NCI-H2196 treated with DMSO at 0.1 percent for 48 hours (cell line): ENCODE data around the gene C9orf78.

Experiments used
- DNase-seq: peaks from one replicate; lab custom pipeline; 2025; ENCODE audit not compliant: unreplicated experiment; lab: John Stamatoyannopoulos, UW

The C9orf78 gene

DNA sequence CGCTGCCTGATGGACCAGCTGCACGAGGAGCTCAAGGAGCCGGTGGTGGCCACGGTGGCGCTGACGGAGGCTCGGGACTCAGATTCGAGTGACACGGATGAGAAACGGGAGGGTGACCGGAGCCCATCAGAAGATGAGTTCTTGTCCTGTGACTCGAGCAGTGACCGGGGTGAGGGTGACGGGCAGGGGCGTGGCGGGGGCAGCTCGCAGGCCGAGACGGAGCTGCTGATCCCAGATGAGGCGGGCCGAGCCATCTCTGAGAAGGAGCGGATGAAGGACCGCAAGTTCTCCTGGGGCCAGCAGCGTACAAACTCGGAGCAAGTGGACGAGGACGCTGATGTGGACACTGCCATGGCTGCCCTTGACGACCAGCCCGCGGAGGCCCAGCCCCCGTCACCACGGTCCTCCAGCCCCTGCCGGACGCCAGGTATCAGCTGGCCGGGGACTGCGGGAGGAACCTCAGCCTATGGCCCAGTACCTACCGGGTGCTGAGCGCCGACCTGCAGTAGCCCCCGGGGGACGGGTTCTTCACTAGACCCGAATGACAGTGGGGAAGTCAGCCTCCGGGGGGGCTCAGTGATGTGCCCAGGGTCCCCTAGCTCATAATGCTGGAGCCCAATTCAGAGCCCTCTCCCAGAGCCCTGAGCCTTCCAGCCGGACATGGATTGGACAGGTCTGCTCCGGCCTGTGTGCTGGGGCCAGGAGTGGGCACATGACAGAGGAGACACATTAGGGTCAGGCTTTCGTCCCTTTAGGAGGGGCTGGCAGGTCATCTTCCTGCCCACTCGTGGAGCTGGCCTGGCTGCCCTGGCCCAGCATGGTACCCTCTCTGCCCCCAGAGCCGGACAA is 33.2 kb upstream of the C9orf78 start:
- DNase-seq = no peak

DNA sequence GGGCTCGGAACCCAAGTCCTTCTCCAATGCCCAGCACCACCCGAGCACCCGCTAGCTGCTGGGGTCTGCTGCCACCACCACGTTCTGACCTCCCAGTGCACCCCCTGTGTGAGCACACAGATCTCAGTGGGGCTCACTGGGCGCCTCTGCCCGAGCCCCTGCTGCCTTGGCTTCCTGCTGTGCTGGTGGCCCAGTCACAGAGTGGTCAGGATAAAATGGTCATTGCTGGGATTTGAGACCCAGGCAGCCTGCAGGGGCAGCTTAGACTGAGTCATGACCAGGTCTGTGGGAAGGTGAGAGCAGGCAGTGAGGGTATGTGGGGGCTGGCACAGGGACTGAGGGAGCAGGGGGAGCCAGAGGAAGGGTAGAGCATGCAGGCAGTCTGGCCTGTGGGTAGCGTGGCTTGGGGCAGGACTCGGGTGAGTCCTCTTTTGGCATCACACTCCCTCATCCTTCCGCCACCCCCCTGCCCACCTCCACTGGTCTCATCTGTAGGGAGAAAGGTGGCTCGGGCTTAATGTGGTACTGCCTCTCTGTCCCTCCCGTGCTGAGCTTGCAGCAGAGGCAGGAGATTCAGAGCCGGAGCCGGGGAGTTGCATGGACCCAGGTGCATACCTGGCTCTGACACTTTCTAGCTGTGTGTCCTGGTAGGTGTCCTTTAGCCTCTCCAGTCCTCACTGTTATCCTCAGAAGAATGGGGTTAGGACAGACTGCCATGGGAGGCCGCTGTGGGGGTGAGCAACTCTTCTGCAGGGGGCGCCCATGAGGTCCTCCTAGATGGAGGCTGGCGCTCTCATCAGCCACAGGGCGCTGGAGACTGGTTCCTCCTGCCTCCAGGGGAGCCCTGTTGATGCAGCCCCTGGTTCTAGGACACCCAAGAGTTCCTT is 32.3 kb upstream of the C9orf78 start:
- no peak for DNase-seq

- DNase-seq = no peak
Observed at GRCh38 chr9:129866394-129867135, 31.5 kb upstream of the C9orf78 start.

- DNase-seq = no peak
Observed at GRCh38 chr9:129865668-129866320, 30.7 kb upstream of the C9orf78 start.

- no peak for DNase-seq
Observed at GRCh38 chr9:129864991-129865647, 30.0 kb upstream of the C9orf78 start.

DNA sequence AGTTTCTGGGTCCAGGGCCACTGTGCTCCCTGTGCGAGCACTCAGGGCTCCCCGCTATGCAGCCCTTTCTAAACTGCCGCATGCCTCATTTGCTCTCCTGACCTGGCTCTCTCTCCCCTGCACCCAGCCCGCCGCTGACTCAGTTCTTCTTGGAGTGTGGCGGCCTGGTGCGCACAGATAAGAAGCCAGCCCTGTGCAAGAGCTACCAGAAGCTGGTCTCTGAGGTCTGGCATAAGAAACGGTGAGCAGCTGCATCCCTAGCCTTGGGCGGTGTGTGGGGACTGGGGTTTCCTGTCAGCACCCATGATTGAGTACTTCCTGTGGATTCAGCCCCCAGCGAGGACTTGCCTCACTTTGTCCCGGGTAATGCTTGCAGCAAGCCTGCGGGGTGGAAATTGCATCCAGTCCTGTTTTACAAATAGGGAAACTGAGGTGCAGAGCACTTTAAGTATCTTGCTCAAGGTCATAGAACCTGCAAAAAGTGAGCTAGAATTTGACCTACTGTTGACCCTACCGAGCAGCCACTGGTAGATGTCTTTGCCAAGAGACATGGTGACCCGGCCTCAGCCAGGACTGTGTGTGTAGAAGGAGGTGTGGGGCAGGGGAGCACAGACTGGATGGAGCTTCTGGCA is 28.1 kb upstream of the C9orf78 start:
- DNase-seq = no peak

DNA sequence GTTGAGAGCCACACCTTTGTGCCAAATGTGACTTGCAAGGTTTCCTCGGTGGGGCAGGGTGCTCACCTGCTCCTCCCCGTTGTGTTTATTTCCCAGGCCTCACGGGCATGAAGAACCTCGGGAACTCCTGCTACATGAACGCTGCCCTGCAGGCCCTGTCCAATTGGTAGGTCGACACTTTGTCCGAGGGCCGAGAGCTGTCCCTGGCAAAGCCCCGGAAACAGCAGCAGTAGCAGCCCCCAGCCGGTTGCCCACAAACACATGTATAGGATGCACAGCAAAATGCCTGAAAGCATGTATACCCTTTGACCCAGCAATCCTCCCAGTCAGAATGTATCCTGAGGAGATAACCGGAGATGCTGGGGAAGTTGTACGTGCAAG is 26.4 kb upstream of the C9orf78 start:
- no peak for DNase-seq

- no peak for DNase-seq
Observed at GRCh38 chr9:129860653-129861446, 25.8 kb upstream of the C9orf78 start.

DNA sequence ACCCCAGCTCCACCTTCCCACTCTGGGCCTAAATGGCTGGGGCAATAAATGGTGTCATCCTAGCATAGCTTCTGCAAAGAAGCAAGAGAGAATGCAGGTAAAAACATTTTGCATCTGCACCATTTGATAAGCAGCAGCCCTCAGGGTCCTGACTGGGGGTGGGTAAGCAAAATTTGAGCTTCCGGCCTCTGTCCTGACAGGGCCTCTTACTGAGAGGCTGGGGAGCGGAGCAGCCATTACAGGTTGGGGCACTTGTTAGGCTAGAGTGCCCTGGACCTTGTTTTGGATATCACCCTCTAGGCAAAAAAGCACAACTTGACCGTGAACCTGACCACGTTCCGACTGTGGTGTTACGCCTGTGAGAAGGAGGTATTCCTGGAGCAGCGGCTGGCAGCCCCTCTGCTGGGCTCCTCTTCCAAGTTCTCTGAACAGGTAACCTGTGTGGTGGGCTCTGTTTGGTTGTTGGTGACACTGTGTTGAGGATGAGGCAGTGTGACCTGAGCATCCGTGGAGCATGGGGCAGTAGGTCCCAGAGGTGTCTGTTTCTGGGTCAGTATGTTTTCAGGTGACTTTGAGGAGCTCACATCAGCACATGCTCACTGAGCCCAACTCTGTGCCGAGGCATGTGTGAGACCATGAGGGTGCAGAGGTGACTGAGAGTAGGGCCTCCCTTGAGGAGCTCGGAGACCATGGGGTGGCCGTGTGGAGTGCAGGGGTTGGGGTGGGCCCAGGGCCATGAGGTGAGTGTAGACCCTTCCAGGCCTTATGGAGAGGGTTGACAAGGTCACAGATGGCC is 23.3 kb upstream of the C9orf78 start:
- no peak for DNase-seq

DNA sequence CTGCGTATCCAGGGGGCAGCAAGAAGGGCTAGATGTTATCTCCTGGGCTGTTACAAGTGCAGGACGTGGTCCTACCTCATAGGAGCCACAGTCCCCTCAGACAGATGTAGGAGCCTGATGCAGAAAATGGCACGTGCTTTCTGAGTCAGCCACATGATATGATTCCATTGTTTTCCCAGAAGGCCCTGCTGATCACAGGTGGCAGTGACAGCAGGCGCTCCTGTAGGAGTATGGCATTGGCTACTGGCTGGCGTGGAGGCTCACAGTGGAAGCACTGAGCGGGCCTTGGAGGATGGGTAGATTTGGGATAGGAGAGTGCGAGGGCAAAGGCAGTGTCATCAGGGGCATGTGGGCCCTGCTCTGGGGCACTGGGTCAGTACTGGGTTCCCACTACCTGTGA is 22.1 kb upstream of the C9orf78 start:
- DNase-seq = no peak

GRCh38 chr9:129854588-129855110 is 19.6 kb upstream of the C9orf78 start:
- no peak for DNase-seq

- DNase-seq = peak; percentile 21
Observed at GRCh38 chr9:129853614-129854013, 18.5 kb upstream of the C9orf78 start.

GRCh38 chr9:129852579-129852978 is 17.5 kb upstream of the C9orf78 start:
- no peak for DNase-seq

GRCh38 chr9:129851821-129852220 is 16.7 kb upstream of the C9orf78 start:
- no peak for DNase-seq

DNA sequence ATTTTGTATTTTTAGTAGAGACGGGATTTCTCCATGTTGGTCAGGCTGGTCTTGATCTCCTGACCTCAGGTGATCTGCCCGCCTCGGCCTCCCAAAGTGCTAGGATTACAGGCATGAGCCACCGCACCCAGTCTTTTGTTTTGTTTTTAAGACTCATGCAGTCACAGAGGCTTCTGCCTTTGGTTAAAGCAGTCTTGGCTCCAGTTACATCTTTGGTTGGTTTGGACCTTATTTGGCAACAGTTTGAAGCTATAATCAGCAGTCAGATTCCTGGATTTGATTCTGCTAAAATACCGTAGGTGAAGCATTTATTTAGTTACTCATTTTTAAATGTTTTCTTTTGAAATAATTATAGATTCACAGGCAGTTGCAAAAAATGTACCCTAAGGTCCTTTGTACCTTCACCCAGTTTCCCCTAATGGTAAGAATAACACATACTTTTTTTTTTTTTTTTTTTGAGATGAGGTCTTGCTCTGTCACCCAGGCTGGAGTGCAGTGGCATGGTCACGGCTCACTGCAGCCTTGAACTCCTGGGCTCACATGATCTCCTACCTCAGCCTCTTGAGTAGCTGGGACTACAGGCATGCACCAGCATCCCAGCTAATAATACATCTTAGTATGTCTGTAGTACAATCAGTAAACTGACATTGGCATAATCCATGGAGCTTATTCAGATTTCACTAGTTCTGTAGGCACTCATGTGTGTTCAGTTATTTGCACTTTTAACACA is 15.9 kb upstream of the C9orf78 start:
- DNase-seq = no peak

- no peak for DNase-seq
Observed at GRCh38 chr9:129849901-129850300, 14.8 kb upstream of the C9orf78 start.

- DNase-seq = no peak
Observed at GRCh38 chr9:129848712-129849441, 13.8 kb upstream of the C9orf78 start.
